RCC 7860 (cell line): Measurements from ENCODE around the gene SEZ6.

Experiments
- DNase-seq: peaks from one replicate; pipeline ENCODE4 v3.0.0-alpha.2; 2015; ENCODE audit warnings: low spot score
- FAIRE-seq: peaks from 2 replicates; lab custom pipeline; 2012; peaks lifted over from hg19 to GRCh38; lab: Jason Lieb, UNC

SEZ6 gene

GRCh38 chr17:28957277-28957991 lies 48.4 kb downstream of the SEZ6 start:
- FAIRE-seq (no peak), DNase-seq (no peak)

GRCh38 chr17:28956861-28957260 lies 49.0 kb downstream of the SEZ6 start:
- DNase-seq (no peak), FAIRE-seq (no peak)

DNA sequence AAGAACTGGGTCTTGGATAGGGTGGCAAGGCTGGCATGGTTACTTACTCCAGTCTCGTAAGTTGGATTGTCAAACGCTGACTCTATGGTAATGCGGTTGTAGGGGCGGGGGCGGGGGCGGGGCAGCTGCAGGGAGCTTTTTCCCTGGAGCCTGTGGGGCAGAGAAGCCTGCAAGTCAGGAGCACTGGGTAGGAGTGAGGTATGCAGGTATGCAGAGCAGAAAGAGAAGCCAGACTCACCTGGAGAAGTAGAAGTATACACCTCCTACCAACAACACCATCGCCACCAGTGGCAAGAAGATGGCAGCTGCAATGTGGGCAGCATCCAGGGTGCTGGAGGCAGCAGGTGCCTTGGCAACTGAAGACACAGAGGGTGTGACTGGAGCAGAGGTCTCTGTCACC lies 49.7 kb downstream of the SEZ6 start:
- DNase-seq = no peak
- FAIRE-seq = no peak

DNA sequence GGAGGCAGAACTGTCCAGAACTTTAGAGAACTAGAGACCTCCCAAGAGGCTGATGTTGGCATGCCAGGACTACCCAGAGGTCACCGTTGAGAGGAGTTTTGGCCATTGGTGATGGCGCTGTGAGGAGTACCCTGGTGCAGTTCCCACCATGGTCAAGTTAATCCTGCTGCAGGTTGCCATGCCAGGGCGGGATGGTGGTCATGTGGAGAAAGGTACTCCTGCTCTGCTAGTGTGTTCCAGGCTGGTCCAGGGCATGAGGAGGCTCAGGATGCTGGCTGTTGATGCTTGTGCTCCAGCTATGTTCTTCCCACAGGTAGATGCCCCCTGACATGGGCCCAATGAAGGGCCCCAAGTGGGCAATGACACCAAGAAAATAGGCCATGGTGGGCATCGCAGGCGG lies 50.4 kb downstream of the SEZ6 start:
- DNase-seq (no peak), FAIRE-seq (no peak)

GRCh38 chr17:28954886-28955285 lies 50.9 kb downstream of the SEZ6 start:
- DNase-seq (no peak), FAIRE-seq (no peak)

GRCh38 chr17:28953444-28954118 lies 52.3 kb downstream of the SEZ6 start:
- DNase-seq (no peak), FAIRE-seq (no peak)

DNA sequence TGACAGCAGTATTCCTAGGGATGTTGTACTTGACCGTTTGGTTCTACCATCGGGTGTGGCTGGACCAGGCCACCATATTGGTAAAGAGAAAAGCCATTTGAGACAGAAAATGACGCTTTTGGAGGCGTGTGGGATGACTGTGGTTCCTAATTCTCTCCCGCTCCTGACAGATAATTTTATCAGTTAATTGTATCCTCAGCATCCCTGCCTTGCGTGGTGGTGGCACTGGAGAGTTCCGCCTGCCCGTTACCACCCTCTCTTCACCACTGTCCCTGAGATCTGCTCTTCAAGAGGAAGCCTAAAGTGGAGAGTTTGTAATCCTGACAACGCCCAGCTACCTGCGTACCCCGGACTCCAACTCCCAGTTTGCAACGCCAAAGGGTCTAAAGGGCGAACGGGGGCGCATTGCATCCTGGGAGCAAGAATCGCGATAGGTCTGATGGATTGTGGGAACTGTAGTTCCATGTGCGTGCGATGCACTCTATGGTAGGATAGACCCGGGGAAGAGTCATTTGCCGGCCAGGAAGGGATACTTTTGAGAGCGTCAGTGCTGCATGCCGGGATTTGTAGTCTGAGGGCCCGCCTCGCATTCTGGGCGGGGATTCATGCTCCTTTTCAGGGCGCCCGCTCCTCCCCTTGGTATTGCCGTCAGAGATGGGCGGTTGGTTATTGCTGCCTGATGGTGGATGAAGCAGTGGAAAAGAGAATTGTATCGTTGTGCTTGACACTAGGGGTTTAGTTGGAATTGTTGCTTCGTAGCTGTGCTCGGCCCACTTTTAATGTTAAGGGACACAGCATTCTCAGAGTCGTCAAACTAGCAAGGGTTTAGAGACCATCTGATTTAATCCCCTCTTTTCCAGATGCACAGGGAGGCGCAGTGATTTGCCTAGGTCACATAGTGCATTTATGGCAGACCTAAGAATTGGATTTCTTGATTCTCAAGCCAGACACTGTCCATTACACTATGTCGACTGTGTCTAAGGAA lies 53.5 kb downstream of the SEZ6 start:
- FAIRE-seq = peak; percentile 93
- DNase-seq = peak; percentile 97

- FAIRE-seq (peak; percentile 82), DNase-seq (peak; percentile 100)
These were observed 54.3 kb downstream of the SEZ6 start, which contains the start of gene PHF12 for GRCh38 chr17:28951428-28951990. Gene PHF12, minus strand, starts transcription at chr17:28951518. Its CDS starts 558 bp downstream, at chr17:28950960.

- DNase-seq (no peak), FAIRE-seq (no peak)
These were observed 54.9 kb downstream of the SEZ6 start for GRCh38 chr17:28950752-28951427.

GRCh38 chr17:28950017-28950751 lies 55.6 kb downstream of the SEZ6 start:
- no peak for FAIRE-seq
- DNase-seq = peak; percentile 16

- DNase-seq (no peak), FAIRE-seq (no peak)
These were observed 56.4 kb downstream of the SEZ6 start for GRCh38 chr17:28949185-28950016.

GRCh38 chr17:28948873-28949184 lies 57.0 kb downstream of the SEZ6 start:
- FAIRE-seq (no peak), DNase-seq (no peak)

DNA sequence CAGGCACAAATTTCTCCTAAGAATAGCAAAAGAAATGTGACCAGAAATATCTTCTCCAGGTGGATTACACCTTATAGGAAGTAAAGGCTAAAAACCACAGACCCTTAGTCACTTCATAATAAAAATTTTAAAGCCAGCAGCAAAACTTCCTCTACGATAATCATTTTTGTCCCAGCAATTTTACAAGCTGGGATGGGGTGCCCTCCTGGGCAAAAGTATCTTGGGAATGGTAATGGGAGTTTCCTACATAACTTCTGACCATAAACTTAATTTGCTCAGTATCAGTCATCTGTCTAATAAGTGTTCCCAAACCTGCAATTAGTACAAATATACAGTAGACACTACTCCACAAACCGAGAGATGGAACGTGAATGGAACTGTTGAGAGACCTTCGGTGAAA lies 57.5 kb downstream of the SEZ6 start:
- DNase-seq (no peak), FAIRE-seq (no peak)

DNA sequence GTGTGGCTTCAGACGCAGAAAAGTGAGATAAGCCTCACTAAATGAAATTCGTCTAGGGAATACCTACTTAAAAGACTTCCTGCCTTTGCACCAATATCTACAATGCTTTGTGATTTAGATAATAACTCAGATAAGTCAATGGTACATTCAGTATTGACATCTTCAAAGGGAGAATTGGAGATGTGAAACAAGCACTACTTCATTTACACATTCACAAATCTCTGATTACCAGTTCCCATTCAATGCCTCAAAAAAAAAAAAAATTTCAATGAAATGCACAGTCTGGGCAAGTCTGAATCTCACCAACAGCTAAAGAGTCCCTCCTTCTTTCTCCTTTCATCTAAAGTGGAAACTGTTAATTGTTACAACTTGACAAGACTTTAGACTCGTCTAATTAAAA lies 58.2 kb downstream of the SEZ6 start:
- no peak for DNase-seq
- no peak for FAIRE-seq

- DNase-seq (no peak), FAIRE-seq (no peak)
These were observed 59.6 kb downstream of the SEZ6 start for GRCh38 chr17:28946239-28946638.

DNA sequence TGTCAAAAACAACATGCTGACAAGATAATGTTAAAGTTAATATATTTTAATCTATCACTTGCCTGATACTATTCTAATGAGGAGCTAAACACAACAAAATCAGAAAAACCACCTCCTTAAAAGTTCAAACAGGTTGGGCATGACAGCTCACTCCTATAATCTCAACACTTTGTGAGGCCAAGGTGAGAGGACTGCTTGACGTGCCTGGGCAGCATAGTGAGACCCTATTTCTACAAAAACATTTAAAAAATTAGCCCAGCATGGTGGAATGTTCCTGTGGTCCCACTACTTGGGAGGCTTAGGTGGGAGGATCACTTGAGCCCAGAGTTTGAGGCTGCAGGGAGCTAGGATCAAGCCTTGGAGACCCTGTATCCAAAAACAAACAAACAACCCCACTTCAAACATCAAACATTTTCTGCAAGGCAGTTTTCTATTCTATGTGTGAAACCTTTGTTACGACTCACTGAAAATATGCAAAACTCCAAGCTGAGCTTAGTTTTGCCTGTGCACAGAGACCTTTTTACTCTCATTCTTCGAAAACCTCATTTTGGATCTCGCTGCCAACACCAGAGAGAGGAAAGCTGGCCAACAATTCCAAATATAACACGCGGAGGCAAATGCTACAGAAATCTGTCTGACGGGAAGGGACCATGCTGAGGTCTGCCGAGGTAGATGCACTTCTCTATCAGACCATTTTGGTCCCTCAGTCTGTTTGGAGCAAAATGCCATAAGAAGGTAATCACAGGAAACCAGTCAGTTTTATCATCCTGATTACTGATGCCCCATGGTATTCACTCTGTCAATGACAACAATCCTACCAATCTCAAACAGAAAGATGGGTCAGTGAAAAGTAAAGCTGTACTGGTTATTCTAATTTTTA lies 60.7 kb downstream of the SEZ6 start:
- FAIRE-seq (no peak), DNase-seq (no peak)

DNA sequence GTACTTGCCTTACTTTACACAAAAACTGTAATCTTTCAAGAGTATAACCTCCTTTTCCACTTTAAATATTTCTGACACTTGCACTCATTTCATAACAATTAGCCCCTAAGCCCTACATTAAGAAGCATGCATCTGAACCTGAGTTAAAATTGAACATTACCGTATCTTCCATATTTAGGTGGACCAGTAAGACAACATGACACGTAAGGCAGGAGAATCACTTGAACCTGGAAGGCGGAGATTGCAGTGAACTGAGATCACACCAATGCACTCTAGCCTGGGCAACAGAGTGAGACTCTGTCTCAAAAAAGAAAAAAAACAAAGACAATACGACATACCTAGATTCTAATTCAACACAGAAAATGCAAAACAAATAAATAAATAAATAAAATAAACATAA lies 61.5 kb downstream of the SEZ6 start:
- no peak for DNase-seq
- FAIRE-seq = no peak

DNA sequence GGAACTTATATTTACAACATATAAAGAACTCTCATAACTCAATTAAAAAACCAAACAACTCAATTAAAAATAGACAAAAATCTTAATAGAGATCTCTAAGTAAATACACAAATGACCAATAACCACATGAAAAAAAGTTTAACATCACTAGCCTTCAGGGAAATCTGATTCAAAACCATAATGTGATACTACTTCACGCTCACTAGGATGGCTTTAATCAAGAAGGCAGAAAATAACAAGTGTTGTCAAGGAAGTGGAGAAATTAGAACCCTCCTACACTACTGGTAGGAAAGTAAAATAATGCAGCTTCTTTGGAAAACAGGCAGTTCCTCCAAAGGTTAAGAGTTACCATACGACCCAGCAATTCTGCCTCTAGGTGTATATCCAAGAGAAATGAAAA lies 62.9 kb downstream of the SEZ6 start:
- FAIRE-seq (no peak), DNase-seq (no peak)
